GM13977 (cell line): ENCODE results near the gene DPYSL5.

Experiments used
- DNase-seq: peaks from one replicate; pipeline ENCODE4 v3.0.0; 2012; ENCODE audit warnings: low spot score
- in situ Hi-C: fragments of 300-500 bp; cut with MboI; formaldehyde crosslinking; loops from one replicate; pipeline ENCODE4 v1.12.0; 2022; ENCODE audit warnings: low sequenced_read_pairs, low pct_unique_long_range_greater_than_20kb, mixed read lengths, inconsistent platforms; ENCODE audit not compliant: unreplicated experiment
- TF ChIP-seq, protein P1 (sequence below): IDR thresholded peaks from 2 replicates; pipeline ENCODE4 v1.5.1; 2012; ENCODE audit warnings: mild to moderate bottlenecking, control low read depth; ENCODE audit not compliant: insufficient read depth; ENCODE audit errors: extremely low read depth, missing control alignments

Gene DPYSL5

DNA sequence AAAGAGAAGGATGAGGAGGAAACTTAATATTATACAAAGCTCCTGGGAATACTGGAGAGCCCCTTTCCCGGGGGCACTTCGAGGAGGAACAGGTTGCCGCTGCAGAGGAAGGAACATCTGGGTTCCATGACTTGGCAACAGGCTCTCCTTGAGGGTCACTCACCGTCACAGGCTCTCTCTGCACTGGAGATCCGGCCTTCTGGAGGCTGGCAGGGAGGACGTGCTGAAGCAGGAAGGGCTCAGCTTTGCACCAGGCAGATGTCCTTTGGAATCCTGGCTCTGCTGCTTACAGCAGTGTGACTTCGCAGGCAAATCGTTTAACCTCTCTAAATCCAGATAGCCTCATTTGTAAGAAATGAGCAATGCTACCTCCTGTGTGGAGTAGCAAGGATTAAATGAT lies 2.9 kb upstream of the DPYSL5 start:
- in situ Hi-C loops, result loop anchor here (10.0 to 25.0 kb wide), 2 partner anchors 90 to 442 kb away; partner anchors contain the start of genes DNAJC5G and TRIM54
- DNase-seq, result no peak
- TF ChIP-seq, protein P1, sequence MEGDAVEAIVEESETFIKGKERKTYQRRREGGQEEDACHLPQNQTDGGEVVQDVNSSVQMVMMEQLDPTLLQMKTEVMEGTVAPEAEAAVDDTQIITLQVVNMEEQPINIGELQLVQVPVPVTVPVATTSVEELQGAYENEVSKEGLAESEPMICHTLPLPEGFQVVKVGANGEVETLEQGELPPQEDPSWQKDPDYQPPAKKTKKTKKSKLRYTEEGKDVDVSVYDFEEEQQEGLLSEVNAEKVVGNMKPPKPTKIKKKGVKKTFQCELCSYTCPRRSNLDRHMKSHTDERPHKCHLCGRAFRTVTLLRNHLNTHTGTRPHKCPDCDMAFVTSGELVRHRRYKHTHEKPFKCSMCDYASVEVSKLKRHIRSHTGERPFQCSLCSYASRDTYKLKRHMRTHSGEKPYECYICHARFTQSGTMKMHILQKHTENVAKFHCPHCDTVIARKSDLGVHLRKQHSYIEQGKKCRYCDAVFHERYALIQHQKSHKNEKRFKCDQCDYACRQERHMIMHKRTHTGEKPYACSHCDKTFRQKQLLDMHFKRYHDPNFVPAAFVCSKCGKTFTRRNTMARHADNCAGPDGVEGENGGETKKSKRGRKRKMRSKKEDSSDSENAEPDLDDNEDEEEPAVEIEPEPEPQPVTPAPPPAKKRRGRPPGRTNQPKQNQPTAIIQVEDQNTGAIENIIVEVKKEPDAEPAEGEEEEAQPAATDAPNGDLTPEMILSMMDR, result no peak

- TF ChIP-seq, protein P1, result peak; percentile 76
- in situ Hi-C loops, result loop anchor here (10.0 to 25.0 kb wide), 2 partner anchors 88 to 441 kb away; partner anchors contain the start of genes DNAJC5G and TRIM54
- peak; percentile 85 for DNase-seq
These were observed 1.3 kb upstream of the DPYSL5 start for GRCh38 chr2:26846334-26847306.

GRCh38 chr2:26847307-26847654 lies 651 bp upstream of the DPYSL5 start:
- in situ Hi-C loops, result loop anchor here (10.0 to 25.0 kb wide), 2 partner anchors 88 to 440 kb away; partner anchors contain the start of genes DNAJC5G and TRIM54
- DNase-seq, result peak; percentile 32
- TF ChIP-seq, protein P1, result no peak

- DNase-seq, result peak; percentile 59
- TF ChIP-seq, protein P1, result no peak
- in situ Hi-C loops, result loop anchor here (10.0 to 25.0 kb wide), 2 partner anchors 86 to 439 kb away; partner anchors contain the start of genes DNAJC5G and TRIM54
These were observed 564 bp downstream of the DPYSL5 start for GRCh38 chr2:26848336-26849055.

GRCh38 chr2:26849056-26849999 lies 1.4 kb downstream of the DPYSL5 start:
- TF ChIP-seq, protein P1, result no peak
- in situ Hi-C loops, result loop anchor here (10.0 to 25.0 kb wide), 2 partner anchors 85 to 438 kb away; partner anchors contain the start of genes DNAJC5G and TRIM54
- DNase-seq, result peak; percentile 46

DNA sequence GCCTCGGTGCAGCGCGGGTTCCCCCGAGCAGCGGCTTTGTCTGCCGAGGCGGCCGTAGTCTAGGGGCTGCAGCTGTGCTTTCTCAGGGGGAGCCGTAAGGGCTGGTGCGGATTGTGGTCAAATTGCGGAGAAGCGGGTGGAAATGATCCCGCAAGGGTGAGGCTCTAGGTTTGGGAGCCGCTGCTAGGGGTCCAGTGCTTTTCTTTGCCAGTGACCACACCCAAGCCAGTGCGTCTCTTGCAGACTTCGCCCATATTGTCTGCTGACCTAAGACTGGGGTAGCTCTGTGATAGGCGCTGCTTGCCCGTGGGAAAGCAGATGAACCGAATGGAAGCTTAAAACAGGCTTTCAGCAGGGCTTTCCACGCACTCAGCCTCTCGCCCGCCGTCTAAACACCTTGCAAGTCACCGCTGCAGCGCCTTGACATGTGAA lies 2.1 kb downstream of the DPYSL5 start:
- in situ Hi-C loops, result loop anchor here (10.0 to 25.0 kb wide), 2 partner anchors 85 to 437 kb away; partner anchors contain the start of genes DNAJC5G and TRIM54
- no peak for DNase-seq
- TF ChIP-seq, protein P1, result no peak
